Measurements from ENCODE around the gene IRF2. TPM values are rescaled to one million over a fixed set of nuclear protein-coding genes. Genes with fewer than 3 reads are reported as not detected.
A peak's percentile ranks its signal among the peaks of the same experiment; 100 is the strongest.

IRF2 gene
- total RNA-seq, 2 experiments from 2014 or later = 11.4 to 14.9 TPM

DNA sequence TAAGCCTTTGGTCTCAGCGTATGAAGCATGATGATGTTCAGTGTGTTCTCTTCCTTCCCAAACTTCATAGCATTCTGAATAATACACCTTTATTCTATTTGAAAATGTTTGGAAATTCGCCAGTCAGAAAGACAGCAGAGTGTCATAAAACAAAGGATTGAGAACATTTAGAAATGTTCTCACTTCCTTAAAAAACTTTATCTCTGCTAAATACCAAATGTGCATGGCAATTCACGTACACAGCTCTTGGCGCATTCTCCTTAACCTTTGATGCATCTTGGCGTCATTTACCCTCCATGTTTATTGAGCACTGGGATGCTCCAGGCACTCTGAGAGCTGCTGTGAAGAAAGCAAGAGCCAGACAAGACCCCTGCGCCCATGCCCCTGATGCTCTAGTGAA lies 7.2 kb upstream of the IRF2 start:
- intact Hi-C loops (cut with DNase I, micrococcal nuclease) = no loop called here
- H3K4me3 Mint-ChIP-seq = no peak overlapping the region
- Histone ChIP-seq H3K27me3 (ENCODE audit: control insufficient read depth in 1 of 2, insufficient read depth in 2 of 2, low read length in 2 of 2) (no peaks in the 10 kb centered on the region), H3K36me3 (ENCODE audit: insufficient read depth, low read length) (peaks cover under 1% of the 10 kb centered on the region), H3K9me3 (ENCODE audit: control insufficient read depth in 1 of 2, insufficient read depth in 1 of 2, low read length in 2 of 2) (no peaks in the 10 kb centered on the region), H3K4me1 (ENCODE audit: insufficient read depth, low read length) (peaks cover 17% of the 10 kb centered on the region), H3K4me3 (ENCODE audit: low read length) (no peak overlapping the region), H3K27ac (ENCODE audit: low read depth in 1 of 2, low read length in 2 of 2) (no peak overlapping the region)
- H3K4me1 Mint-ChIP-seq (ENCODE audit: low read depth) = peaks cover 30% of the 10 kb centered on the region
- no peak overlapping the region for H3K27ac Mint-ChIP-seq
- ATAC-seq (ENCODE audit: poor library complexity) = no peak
- ChIA-PET CTCF (no interaction called here), POLR2A (no interaction called here)
- H3K9me3 Mint-ChIP-seq = no peaks in the 10 kb centered on the region
- peaks cover 8% of the 10 kb centered on the region for H3K36me3 Mint-ChIP-seq (ENCODE audit: low read depth)
- no peaks in the 10 kb centered on the region for H3K27me3 Mint-ChIP-seq
- TF ChIP-seq, protein P1, sequence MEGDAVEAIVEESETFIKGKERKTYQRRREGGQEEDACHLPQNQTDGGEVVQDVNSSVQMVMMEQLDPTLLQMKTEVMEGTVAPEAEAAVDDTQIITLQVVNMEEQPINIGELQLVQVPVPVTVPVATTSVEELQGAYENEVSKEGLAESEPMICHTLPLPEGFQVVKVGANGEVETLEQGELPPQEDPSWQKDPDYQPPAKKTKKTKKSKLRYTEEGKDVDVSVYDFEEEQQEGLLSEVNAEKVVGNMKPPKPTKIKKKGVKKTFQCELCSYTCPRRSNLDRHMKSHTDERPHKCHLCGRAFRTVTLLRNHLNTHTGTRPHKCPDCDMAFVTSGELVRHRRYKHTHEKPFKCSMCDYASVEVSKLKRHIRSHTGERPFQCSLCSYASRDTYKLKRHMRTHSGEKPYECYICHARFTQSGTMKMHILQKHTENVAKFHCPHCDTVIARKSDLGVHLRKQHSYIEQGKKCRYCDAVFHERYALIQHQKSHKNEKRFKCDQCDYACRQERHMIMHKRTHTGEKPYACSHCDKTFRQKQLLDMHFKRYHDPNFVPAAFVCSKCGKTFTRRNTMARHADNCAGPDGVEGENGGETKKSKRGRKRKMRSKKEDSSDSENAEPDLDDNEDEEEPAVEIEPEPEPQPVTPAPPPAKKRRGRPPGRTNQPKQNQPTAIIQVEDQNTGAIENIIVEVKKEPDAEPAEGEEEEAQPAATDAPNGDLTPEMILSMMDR (IDR thresholded peaks at IDR 0.05) = no peak
- no peak for DNase-seq

GRCh38 chr4:184479516-184479950 lies 5.2 kb upstream of the IRF2 start:
- TF ChIP-seq, protein P1 (IDR thresholded peaks at IDR 0.05) = no peak
- ChIA-PET POLR2A (no interaction called here), CTCF (interaction anchor here (0.9 kb wide), 1 partner anchor 9 kb away, joined by 4 read pairs; no protein-coding TSS in a partner anchor)
- Mint-ChIP-seq H3K4me1 (ENCODE audit: low read depth) (peaks cover 44% of the 10 kb centered on the region), H3K4me3 (no peak overlapping the region), H3K9me3 (no peaks in the 10 kb centered on the region), H3K27ac (no peak overlapping the region), H3K36me3 (ENCODE audit: low read depth) (peaks cover 24% of the 10 kb centered on the region), H3K27me3 (no peaks in the 10 kb centered on the region)
- peaks cover 32% of the 10 kb centered on the region for H3K4me1 ChIP-seq (ENCODE audit: insufficient read depth, low read length)
- ATAC-seq (ENCODE audit: poor library complexity) = no peak
- peaks cover 4% of the 10 kb centered on the region for H3K36me3 ChIP-seq (ENCODE audit: insufficient read depth, low read length)
- H3K27ac ChIP-seq (ENCODE audit: low read depth in 1 of 2, low read length in 2 of 2) = no peak overlapping the region
- H3K9me3 ChIP-seq (ENCODE audit: control insufficient read depth in 1 of 2, insufficient read depth in 1 of 2, low read length in 2 of 2) = no peaks in the 10 kb centered on the region
- intact Hi-C loops (cut with DNase I, micrococcal nuclease) = loop anchor here (5.0 to 10.0 kb wide), 4 partner anchors 255 to 733 kb away; partner anchors contain the start of genes ACSL1 (in 1 of the 2) and CENPU (in 1 of the 2)
- DNase-seq = peak in 1 of 14 experiments; percentile 38
- no peak overlapping the region for H3K4me3 ChIP-seq (ENCODE audit: low read length)
- no peaks in the 10 kb centered on the region for H3K27me3 ChIP-seq (ENCODE audit: control insufficient read depth in 1 of 2, insufficient read depth in 2 of 2, low read length in 2 of 2)

DNA sequence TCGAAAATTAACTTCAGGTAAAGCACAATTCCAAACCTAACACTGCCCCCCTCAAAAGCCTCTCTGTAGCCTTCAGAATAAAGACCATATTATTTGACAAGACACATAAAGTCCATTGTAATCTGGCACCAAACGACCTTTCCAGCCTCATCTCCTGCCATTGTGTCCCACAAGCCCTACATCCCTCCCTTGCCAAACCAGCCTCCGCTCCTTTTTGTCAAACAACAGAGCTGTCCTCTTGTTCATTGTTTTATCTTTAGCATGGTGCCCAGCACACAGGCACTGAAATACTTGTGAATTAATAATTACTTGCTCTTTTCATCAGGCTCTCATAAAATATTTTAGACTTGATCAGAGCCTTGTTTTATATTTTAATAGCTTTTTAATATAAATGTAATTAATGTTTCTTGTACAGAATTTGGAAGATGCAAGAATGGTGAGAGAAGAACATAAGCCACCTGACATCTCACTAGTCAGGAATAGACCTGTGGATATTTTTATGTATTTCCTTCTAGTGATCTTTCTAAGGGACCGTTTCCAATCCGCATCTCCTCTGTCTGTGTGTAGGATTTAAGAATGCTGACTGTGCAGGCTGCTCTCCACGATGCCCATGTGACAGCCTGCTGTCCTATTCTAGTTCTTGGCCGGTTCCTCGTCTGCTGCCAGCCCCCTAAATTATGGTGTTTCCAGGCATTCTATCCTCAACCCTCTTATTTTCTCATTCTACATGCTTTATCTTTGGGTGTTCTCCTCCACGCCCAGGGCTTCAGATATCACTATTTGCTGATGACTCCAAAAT lies 3.0 kb upstream of the IRF2 start:
- Mint-ChIP-seq H3K9me3 (no peaks in the 10 kb centered on the region), H3K36me3 (ENCODE audit: low read depth) (peaks cover 35% of the 10 kb centered on the region), H3K27me3 (no peaks in the 10 kb centered on the region), H3K4me3 (peak overlapping the region; percentile 90), H3K4me1 (ENCODE audit: low read depth) (peaks cover 44% of the 10 kb centered on the region), H3K27ac (peak overlapping the region; percentile 98)
- POLR2A ChIA-PET = interaction anchor here (5.2 kb wide), 1 partner anchor 57 kb away, joined by 233 read pairs; no protein-coding TSS in a partner anchor
- DNase-seq = no peak
- CTCF ChIA-PET = interaction anchor here (1.2 kb wide), 1 partner anchor 31 kb away, joined by 3 read pairs; no protein-coding TSS in a partner anchor
- no peak for ATAC-seq (ENCODE audit: poor library complexity)
- H3K9me3 ChIP-seq (ENCODE audit: control insufficient read depth in 1 of 2, insufficient read depth in 1 of 2, low read length in 2 of 2) = no peaks in the 10 kb centered on the region
- peaks cover 4% of the 10 kb centered on the region for H3K36me3 ChIP-seq (ENCODE audit: insufficient read depth, low read length)
- intact Hi-C loops (cut with DNase I, micrococcal nuclease) = loop anchor here (5.0 to 10.0 kb wide), 4 partner anchors 257 to 735 kb away; partner anchors contain the start of genes ACSL1 (in 1 of the 2) and CENPU (in 1 of the 2)
- H3K27me3 ChIP-seq (ENCODE audit: control insufficient read depth in 1 of 2, insufficient read depth in 2 of 2, low read length in 2 of 2) = no peaks in the 10 kb centered on the region
- peak overlapping the region; percentile 99 for H3K4me3 ChIP-seq (ENCODE audit: low read length)
- peaks cover 36% of the 10 kb centered on the region for H3K4me1 ChIP-seq (ENCODE audit: insufficient read depth, low read length)
- TF ChIP-seq, protein P1 (IDR thresholded peaks at IDR 0.05) = no peak
- no peak overlapping the region for H3K27ac ChIP-seq (ENCODE audit: low read depth in 1 of 2, low read length in 2 of 2)
